IMR-90 (cell line): Measurements from ENCODE around the gene HERPUD1. TPM values are rescaled to one million over a fixed set of nuclear protein-coding genes. Genes with fewer than 3 reads are reported as not detected.
A peak's percentile ranks its signal among the peaks of the same experiment; 100 is the strongest.

ENCODE experiments used
- ATAC-seq: fragments of 200-7000 bp; cut with Tn5 transposase; 2 replicates; pipeline ENCODE4 v1.9.1; 2020; ENCODE audit warnings: low read depth, mild to moderate bottlenecking, moderate library complexity
- BruUV-seq: library from RNA; stranded (reverse); fragments of 400-500 nt; replicated peaks from 2 replicates; lab custom pipeline; 2021; lab: Mats Ljungman, UMichigan
- CTCF ChIA-PET: fragments of 300-600 bp; formaldehyde crosslinking; extraction: SDS; loops from one replicate; lab custom pipeline; 2021; ENCODE audit warnings: antibody characterized with exemption; lab: Yijun Ruan, JAX
- POLR2A ChIA-PET: fragments of 300-600 bp; sonication (Branson Sonifier 250); formaldehyde crosslinking; loops from one replicate; lab custom pipeline; 2022; ENCODE audit warnings: antibody characterized with exemption; ENCODE audit not compliant: unreplicated experiment; lab: Charles Lee
- DNase-seq: peaks from one replicate; pipeline ENCODE4 v3.0.0; 2013
- H2AFZ ChIP-seq: replicated peaks from 2 replicates; pipeline ENCODE3; 2013; ENCODE audit warnings: low read length, mild to moderate bottlenecking; ENCODE audit not compliant: poor library complexity
- H2AK5ac ChIP-seq: 2 replicates; pipeline ENCODE4 v1.6.1; 2013; ENCODE audit warnings: low read depth, low read length, inconsistent platforms
- H2AK9ac ChIP-seq: replicated peaks from 2 replicates; pipeline ENCODE3; 2013; ENCODE audit warnings: mild to moderate bottlenecking, low read depth, low read length, moderate library complexity; ENCODE audit not compliant: poor library complexity
- H2BK120ac ChIP-seq: 2 replicates; pipeline ENCODE4 v1.6.1; 2013; ENCODE audit warnings: low read depth, low read length, inconsistent platforms
- H2BK15ac ChIP-seq: 3 replicates; pipeline ENCODE4 v1.6.1; 2013; ENCODE audit warnings: low read depth, low read length, inconsistent platforms
- H2BK20ac ChIP-seq: 2 replicates; pipeline ENCODE4 v1.6.1; 2013; ENCODE audit warnings: low read depth, mild to moderate bottlenecking, inconsistent platforms, low read length, moderate library complexity
- H2BK5ac ChIP-seq: 2 replicates; pipeline ENCODE4 v1.6.1; 2013; ENCODE audit warnings: mild to moderate bottlenecking, low read depth, low read length, inconsistent platforms; ENCODE audit not compliant: poor library complexity, severe bottlenecking
- H3K14ac ChIP-seq: replicated peaks from 2 replicates; pipeline ENCODE4 v1.6.1; 2013; ENCODE audit warnings: low read depth, low read length, inconsistent platforms
- H3K18ac ChIP-seq: 2 replicates; pipeline ENCODE4 v1.6.1; 2013; ENCODE audit warnings: low read depth, low read length, control low read depth
- H3K23ac ChIP-seq: 2 replicates; pipeline ENCODE4 v1.6.1; 2013; ENCODE audit warnings: low read depth, low read length, inconsistent platforms
- H3K27ac ChIP-seq: 2 replicates; pipeline ENCODE4 v1.5.1; 2013; ENCODE audit warnings: mild to moderate bottlenecking, control low read depth, low read length; ENCODE audit not compliant: insufficient read depth
- H3K27me3 ChIP-seq: 2 replicates; pipeline ENCODE4 v1.6.1; 2013; ENCODE audit warnings: low read length; ENCODE audit not compliant: control insufficient read depth, insufficient read depth
- H3K36me3 ChIP-seq: 2 replicates; pipeline ENCODE4 v1.6.1; 2013; ENCODE audit warnings: low read length, mixed read lengths; ENCODE audit not compliant: control insufficient read depth, insufficient read depth
- H3K4ac ChIP-seq: 2 replicates; pipeline ENCODE4 v1.6.1; 2013; ENCODE audit warnings: low read depth, low read length, inconsistent platforms
- H3K4me1 ChIP-seq: 2 replicates; pipeline ENCODE4 v1.6.1; 2013; ENCODE audit warnings: low read length, mixed read lengths; ENCODE audit not compliant: control insufficient read depth, insufficient read depth
- H3K4me2 ChIP-seq: 2 replicates; pipeline ENCODE4 v1.6.1; 2013; ENCODE audit warnings: low read depth, mild to moderate bottlenecking, control low read depth, low read length, moderate library complexity
- H3K4me3 ChIP-seq: 2 replicates; pipeline ENCODE4 v1.5.1; 2013; ENCODE audit warnings: low read depth, mild to moderate bottlenecking, control low read depth, low read length, moderate library complexity; ENCODE audit not compliant: insufficient read depth
- H3K56ac ChIP-seq: 2 replicates; pipeline ENCODE4 v1.6.1; 2013; ENCODE audit warnings: low read length, inconsistent platforms; ENCODE audit not compliant: insufficient read depth; ENCODE audit errors: extremely low read depth
- H3K79me1 ChIP-seq, 2 experiments: 2 replicates each; pipeline ENCODE4 v1.6.1; 2013; ENCODE audit warnings: low read length in 2 of 2, inconsistent platforms in 1 of 2, low read depth in 1 of 2
- H3K9ac ChIP-seq: 2 replicates; pipeline ENCODE4 v1.6.1; 2013; ENCODE audit warnings: low read depth, low read length, control low read depth
- H3K9me1 ChIP-seq: 2 replicates; pipeline ENCODE4 v1.6.1; 2013; ENCODE audit warnings: low read length, inconsistent platforms; ENCODE audit not compliant: insufficient read depth
- H3K9me3 ChIP-seq: 2 replicates; pipeline ENCODE4 v1.6.1; 2013; ENCODE audit warnings: low read length; ENCODE audit not compliant: control insufficient read depth, insufficient read depth
- H4K20me1 ChIP-seq: 2 replicates; pipeline ENCODE4 v1.6.1; 2013; ENCODE audit warnings: low read length, inconsistent platforms; ENCODE audit not compliant: insufficient read depth
- H4K5ac ChIP-seq: 2 replicates; pipeline ENCODE4 v1.6.1; 2013; ENCODE audit warnings: mild to moderate bottlenecking, low read depth, low read length, control low read depth
- H4K8ac ChIP-seq, 2 experiments: 2 replicates each; pipeline ENCODE4 v1.6.1; 2013; ENCODE audit warnings: low read depth in 2 of 2, low read length in 2 of 2, control low read depth in 1 of 2, inconsistent platforms in 1 of 2
- H4K91ac ChIP-seq: 2 replicates; pipeline ENCODE4 v1.6.1; 2013; ENCODE audit warnings: low read depth, low read length, inconsistent platforms; ENCODE audit not compliant: insufficient read depth
- BHLHE40 ChIP-seq: fragments of 150-350 bp; IDR thresholded peaks from 2 replicates; pipeline ENCODE4 v1.6.1; 2016; ENCODE audit warnings: mild to moderate bottlenecking, low read depth, low read length
- CEBPB ChIP-seq: IDR thresholded peaks from 2 replicates; pipeline ENCODE4 v1.6.1; 2012; ENCODE audit warnings: low read depth, low read length, improper control_type of control experiment
- FOS ChIP-seq: fragments of 150-350 bp; IDR thresholded peaks from 2 replicates; pipeline ENCODE4 v1.6.1; 2016; ENCODE audit warnings: low read depth, low read length
- MAFK ChIP-seq: IDR thresholded peaks from 2 replicates; pipeline ENCODE4 v1.6.1; 2012; ENCODE audit warnings: low read depth, low read length, improper control_type of control experiment
- MAZ ChIP-seq: IDR thresholded peaks from 2 replicates; pipeline ENCODE4 v1.6.1; 2012; ENCODE audit warnings: low read depth, mild to moderate bottlenecking, low read length, improper control_type of control experiment, moderate library complexity, borderline replicate concordance
- MXI1 ChIP-seq: IDR thresholded peaks from 2 replicates; pipeline ENCODE4 v1.6.1; 2012; ENCODE audit warnings: low read depth, mild to moderate bottlenecking, low read length, moderate library complexity, borderline replicate concordance
- NFE2L2 ChIP-seq: fragments of 150-350 bp; IDR thresholded peaks from 2 replicates; pipeline ENCODE4 v1.6.1; 2016; ENCODE audit warnings: low read depth, mild to moderate bottlenecking, low read length
- POLR2A ChIP-seq: IDR thresholded peaks from 2 replicates; pipeline ENCODE4 v1.6.1; 2012; ENCODE audit warnings: mild to moderate bottlenecking, low read depth, low read length
- RAD21 ChIP-seq: IDR thresholded peaks from 2 replicates; pipeline ENCODE4 v1.6.1; 2012; ENCODE audit warnings: low read length, improper control_type of control experiment
- RFX5 ChIP-seq: IDR thresholded peaks from 2 replicates; pipeline ENCODE4 v1.8.0; 2012; ENCODE audit warnings: low read depth, mild to moderate bottlenecking, low read length, moderate library complexity
- SMC3 ChIP-seq: fragments of 150-350 bp; IDR thresholded peaks from 2 replicates; pipeline ENCODE4 v1.6.1; 2016; ENCODE audit warnings: low read depth, mild to moderate bottlenecking, antibody characterized with exemption, low read length, moderate library complexity
- WGBS, 2 experiments: methylation state at CpG; one replicate each; pipeline versions ENCODE4 v1.1.5 to v1.1.7; 2013; ENCODE audit warnings: missing lambda C conversion rate in 2 of 2; ENCODE audit not compliant: insufficient read length in 1 of 2; ENCODE audit errors: extremely low coverage in 2 of 2; 5-methylcytosine and 5-hydroxymethylcytosine counted together
- dilution Hi-C: fragments of 300-500 bp; cut with HindIII; formaldehyde crosslinking; loops from one replicate; pipeline ENCODE4 v1.14.3; 2018; ENCODE audit warnings: low sequenced_read_pairs; ENCODE audit not compliant: unreplicated experiment
- in situ Hi-C: fragments of 300-500 bp; cut with MboI; formaldehyde crosslinking; loops from 3 replicates; pipeline ENCODE4 v1.14.3; 2019; ENCODE audit warnings: low sequenced_read_pairs, inconsistent platforms, mixed read lengths
- intact Hi-C: fragments of 100-400 bp; cut with micrococcal nuclease; formaldehyde crosslinking; loops from 2 replicates; pipeline ENCODE4 v1.10.0; 2022
- polyA plus RNA-seq, 3 experiments: library from polyadenylated mRNA; depleted of rRNA; stranded (reverse); fragments of >200 nt; gene quantifications; 2 replicates each; pipeline ENCODE4 v1.2.3, GENCODE V29; 2012; ENCODE audit warnings: low replicate concordance in 1 of 3
- total RNA-seq: library from RNA; depleted of rRNA; stranded (reverse); fragments of >200 nt; gene quantifications from 2 replicates; pipeline ENCODE4 v1.2.3, GENCODE V29; 2012
- TF ChIP-seq, protein P1 (sequence below): fragments of 150-350 bp; IDR thresholded peaks from 2 replicates; pipeline ENCODE4 v1.6.1; 2016; ENCODE audit warnings: low read depth, mild to moderate bottlenecking, low read length, moderate library complexity, borderline replicate concordance
- TF ChIP-seq, protein P2 (sequence below): fragments of 150-350 bp; IDR thresholded peaks from 2 replicates; pipeline ENCODE4 v1.6.1; 2017; ENCODE audit warnings: mild to moderate bottlenecking, antibody characterized with exemption, low read length, low read depth
- TF ChIP-seq, protein P3 (sequence below): conservative IDR thresholded peaks from 2 replicates; pipeline ENCODE4 v1.5.1; 2012; ENCODE audit warnings: mild to moderate bottlenecking, low read depth, low read length, improper control_type of control experiment

The HERPUD1 gene
- total and polyA plus RNA-seq, 2 of the 4 experiments (the other 2 are of a cell fraction): 130 to 148 TPM

DNA sequence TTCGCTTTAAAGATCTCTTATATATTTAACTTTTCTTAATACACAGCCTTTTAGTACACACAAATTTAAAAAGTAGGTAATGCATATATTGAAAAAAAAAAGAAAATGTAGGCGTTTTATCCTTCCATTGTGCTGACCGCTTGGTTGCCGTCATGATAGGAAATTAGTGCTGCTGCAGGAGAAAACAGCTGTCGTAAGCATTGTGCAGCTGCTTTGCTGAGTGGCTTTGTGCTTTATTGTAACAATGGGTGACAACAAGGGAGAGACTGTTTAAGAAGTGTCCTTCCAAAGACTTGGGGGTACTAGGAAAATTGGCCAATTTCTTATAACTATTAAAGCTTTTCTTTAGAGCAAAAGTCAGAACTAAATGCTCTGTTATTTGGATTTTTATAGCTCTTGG lies 5.0 kb downstream of the HERPUD1 start:
- WGBS, 2 experiments: 92% methylated on average over 2 of the region's 5 CpGs; no CpG with 5 or more reads in 1 of the 2 experiments
- Histone ChIP-seq H4K91ac (no peak overlapping the region; the same call in 1 of the 2 replicates), H3K4ac (no peak overlapping the region), H3K4me1 (no peaks in the 10 kb centered on the region; the same call in 1 of the 2 replicates), H3K27ac (no peak overlapping the region), H3K9me3 (no peaks in the 10 kb centered on the region), H3K56ac (no peak overlapping the region), H3K4me3 (no peak overlapping the region), H3K23ac (no peak overlapping the region), H3K18ac (no peak overlapping the region), H4K8ac (peak overlapping the region in 1 of 2 experiments; percentile 17; a peak in 1 of 4 replicates), H3K4me2 (no peak overlapping the region), H2BK5ac (no peak overlapping the region), H3K36me3 (peaks cover 47% of the 10 kb centered on the region), H2AK9ac (no peak overlapping the region), H3K9ac (no peak overlapping the region), H2BK15ac (no peak overlapping the region), H3K79me1 (peaks cover 30 to 58% of the 10 kb centered on the region in 2 experiments), H2BK120ac (no peak overlapping the region), H4K20me1 (peaks cover 84% of the 10 kb centered on the region), H3K14ac (no peak overlapping the region), H3K27me3 (no peaks in the 10 kb centered on the region), H3K9me1 (peaks cover 10% of the 10 kb centered on the region), H2AK5ac (no peak overlapping the region; the same call in 1 of the 2 replicates), H2AFZ (no peak overlapping the region), H2BK20ac (no peak overlapping the region), H4K5ac (no peak overlapping the region)
- dilution Hi-C loops (no loop called here), intact Hi-C loops (no loop called here), in situ Hi-C loops (no loop called here)
- CTCF ChIA-PET: interaction anchor here (0.6 kb wide), 1 partner anchor 144 kb away, joined by 3 read pairs; no protein-coding TSS in a partner anchor
- TF ChIP-seq BHLHE40 (no peak), SMC3 (no peak), RAD21 (no peak), FOS (no peak), POLR2A (no peak), MAZ (no peak), CEBPB (no peak), NFE2L2 (no peak), MAFK (no peak), RFX5 (no peak), MXI1 (no peak)
- TF ChIP-seq, protein P1, sequence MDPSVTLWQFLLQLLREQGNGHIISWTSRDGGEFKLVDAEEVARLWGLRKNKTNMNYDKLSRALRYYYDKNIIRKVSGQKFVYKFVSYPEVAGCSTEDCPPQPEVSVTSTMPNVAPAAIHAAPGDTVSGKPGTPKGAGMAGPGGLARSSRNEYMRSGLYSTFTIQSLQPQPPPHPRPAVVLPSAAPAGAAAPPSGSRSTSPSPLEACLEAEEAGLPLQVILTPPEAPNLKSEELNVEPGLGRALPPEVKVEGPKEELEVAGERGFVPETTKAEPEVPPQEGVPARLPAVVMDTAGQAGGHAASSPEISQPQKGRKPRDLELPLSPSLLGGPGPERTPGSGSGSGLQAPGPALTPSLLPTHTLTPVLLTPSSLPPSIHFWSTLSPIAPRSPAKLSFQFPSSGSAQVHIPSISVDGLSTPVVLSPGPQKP: no peak
- TF ChIP-seq, protein P2, sequence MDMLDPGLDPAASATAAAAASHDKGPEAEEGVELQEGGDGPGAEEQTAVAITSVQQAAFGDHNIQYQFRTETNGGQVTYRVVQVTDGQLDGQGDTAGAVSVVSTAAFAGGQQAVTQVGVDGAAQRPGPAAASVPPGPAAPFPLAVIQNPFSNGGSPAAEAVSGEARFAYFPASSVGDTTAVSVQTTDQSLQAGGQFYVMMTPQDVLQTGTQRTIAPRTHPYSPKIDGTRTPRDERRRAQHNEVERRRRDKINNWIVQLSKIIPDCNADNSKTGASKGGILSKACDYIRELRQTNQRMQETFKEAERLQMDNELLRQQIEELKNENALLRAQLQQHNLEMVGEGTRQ: no peak
- TF ChIP-seq, protein P3, sequence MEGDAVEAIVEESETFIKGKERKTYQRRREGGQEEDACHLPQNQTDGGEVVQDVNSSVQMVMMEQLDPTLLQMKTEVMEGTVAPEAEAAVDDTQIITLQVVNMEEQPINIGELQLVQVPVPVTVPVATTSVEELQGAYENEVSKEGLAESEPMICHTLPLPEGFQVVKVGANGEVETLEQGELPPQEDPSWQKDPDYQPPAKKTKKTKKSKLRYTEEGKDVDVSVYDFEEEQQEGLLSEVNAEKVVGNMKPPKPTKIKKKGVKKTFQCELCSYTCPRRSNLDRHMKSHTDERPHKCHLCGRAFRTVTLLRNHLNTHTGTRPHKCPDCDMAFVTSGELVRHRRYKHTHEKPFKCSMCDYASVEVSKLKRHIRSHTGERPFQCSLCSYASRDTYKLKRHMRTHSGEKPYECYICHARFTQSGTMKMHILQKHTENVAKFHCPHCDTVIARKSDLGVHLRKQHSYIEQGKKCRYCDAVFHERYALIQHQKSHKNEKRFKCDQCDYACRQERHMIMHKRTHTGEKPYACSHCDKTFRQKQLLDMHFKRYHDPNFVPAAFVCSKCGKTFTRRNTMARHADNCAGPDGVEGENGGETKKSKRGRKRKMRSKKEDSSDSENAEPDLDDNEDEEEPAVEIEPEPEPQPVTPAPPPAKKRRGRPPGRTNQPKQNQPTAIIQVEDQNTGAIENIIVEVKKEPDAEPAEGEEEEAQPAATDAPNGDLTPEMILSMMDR: no peak
- no TSS peak for BruUV-seq
- no peak for DNase-seq
- POLR2A ChIA-PET: no interaction called here
- ATAC-seq: no peak
